Measurements from ENCODE around the gene CTNNBIP1. TPM values are rescaled to one million over a fixed set of nuclear protein-coding genes. Genes with fewer than 3 reads are reported as not detected.
A peak's percentile ranks its signal among the peaks of the same experiment; 100 is the strongest.

Gene CTNNBIP1
- total and polyA plus RNA-seq, 8 donors, result 9.4 to 27.3 (median 19.1) TPM

DNA sequence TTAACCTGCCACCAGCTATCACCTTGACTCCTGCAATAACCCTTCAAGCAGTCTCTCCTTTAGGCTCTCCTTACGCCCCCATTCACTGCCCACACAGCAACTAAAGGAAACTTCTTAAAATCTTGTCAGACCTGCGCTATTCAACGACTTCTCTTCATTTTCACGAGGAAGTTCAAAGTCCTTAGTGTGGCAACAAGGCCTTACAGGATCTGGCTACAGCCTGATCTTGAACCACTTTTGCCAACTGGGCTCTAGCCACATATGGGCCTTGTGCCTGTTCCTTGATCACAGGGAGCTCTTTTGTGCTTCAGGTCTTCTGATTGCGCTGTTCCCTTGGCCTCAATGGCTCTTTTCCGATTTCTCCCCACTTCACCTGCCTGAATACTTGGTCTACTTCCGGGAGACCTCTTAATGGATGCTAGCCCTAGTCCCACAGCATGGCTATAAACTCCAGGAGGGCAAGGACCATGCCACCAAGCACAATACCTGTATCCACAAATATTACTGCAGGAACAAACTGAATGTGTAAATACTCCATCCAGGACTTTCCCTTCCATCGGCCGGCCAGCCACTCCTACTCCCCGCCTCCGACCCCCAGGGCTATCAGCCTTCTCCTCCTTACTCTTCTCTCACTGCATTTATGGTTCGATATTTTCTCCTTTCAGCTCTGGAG is 2.3 kb upstream of the CTNNBIP1 start:
- intact Hi-C loops (cut with DNase I), result no loop called here
- H3K27me3 ChIP-seq, result no peaks in the 10 kb centered on the region
- H3K27ac ChIP-seq, result no peak overlapping the region
- peaks cover 4 to 24% (median 14%) of the 10 kb centered on the region in 3 donors for H3K4me1 ChIP-seq
- no peak for FAIRE-seq
- WGBS, 2 donors, result 77 to 78% methylated on average over 12 of the region's 12 CpGs
- H3K36me3 ChIP-seq, result no peaks in the 10 kb centered on the region
- DNase-seq, result no peak
- H3K9me3 ChIP-seq, result no peaks in the 10 kb centered on the region
- H3K4me3 ChIP-seq, result no peak overlapping the region
- TF ChIP-seq, protein P1, sequence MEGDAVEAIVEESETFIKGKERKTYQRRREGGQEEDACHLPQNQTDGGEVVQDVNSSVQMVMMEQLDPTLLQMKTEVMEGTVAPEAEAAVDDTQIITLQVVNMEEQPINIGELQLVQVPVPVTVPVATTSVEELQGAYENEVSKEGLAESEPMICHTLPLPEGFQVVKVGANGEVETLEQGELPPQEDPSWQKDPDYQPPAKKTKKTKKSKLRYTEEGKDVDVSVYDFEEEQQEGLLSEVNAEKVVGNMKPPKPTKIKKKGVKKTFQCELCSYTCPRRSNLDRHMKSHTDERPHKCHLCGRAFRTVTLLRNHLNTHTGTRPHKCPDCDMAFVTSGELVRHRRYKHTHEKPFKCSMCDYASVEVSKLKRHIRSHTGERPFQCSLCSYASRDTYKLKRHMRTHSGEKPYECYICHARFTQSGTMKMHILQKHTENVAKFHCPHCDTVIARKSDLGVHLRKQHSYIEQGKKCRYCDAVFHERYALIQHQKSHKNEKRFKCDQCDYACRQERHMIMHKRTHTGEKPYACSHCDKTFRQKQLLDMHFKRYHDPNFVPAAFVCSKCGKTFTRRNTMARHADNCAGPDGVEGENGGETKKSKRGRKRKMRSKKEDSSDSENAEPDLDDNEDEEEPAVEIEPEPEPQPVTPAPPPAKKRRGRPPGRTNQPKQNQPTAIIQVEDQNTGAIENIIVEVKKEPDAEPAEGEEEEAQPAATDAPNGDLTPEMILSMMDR (IDR thresholded peaks at IDR 0.05), result no peak
- no peak for ATAC-seq

DNA sequence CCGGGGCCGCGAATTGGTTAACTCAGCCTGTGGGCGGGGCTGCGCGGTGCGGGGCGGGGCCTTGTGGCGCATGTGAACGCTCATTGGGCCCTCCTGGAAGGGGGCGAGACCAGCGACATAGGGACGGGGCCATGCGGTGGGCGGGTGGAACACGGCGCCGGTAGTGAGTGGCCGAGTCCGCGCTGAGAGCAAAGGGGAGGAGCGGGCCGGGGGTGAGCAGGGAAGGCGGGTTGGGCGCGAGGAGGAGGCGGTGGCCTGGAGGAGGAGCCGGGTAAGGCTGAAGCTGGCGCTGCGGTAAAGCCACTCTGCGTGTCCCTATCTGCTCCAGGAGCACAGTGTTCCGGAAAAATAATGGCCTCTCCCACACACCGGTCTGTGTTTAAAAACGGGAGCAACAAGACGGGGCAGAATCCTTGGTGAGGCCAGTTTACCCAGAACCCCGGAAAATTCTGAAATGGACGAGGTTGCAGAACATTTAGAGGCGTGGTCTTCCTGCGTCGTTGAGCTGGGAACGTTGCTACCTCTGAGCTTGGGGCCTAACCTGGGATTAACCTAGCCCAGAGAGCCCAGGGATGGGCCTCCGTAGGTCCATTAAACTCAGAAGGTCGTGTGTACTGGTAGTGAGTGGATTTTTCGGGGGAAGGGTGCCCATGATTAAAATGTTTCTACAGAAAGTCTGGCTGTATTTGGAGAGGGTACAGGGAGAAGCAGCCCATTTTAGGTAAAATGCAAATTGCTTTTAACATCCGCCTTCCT is 532 bp upstream of the CTNNBIP1 start:
- H3K4me3 ChIP-seq, result peak overlapping the region; percentile 2 to 51 (median 40)
- peak overlapping the region; percentile 76 to 93 (median 81) for H3K27ac ChIP-seq
- no peaks in the 10 kb centered on the region for H3K36me3 ChIP-seq
- H3K4me1 ChIP-seq, result peaks cover 4 to 24% (median 14%) of the 10 kb centered on the region in 3 donors
- intact Hi-C loops (cut with DNase I), result no loop called here
- peak; percentile 100 for DNase-seq
- peak; percentile 93 to 97 (median 94) for ATAC-seq
- 1% methylated on average over 38 to 45 of the region's 45 CpGs for WGBS, 2 donors
- H3K9me3 ChIP-seq, result no peaks in the 10 kb centered on the region
- TF ChIP-seq, protein P1 (IDR thresholded peaks at IDR 0.05), result no peak
- FAIRE-seq, result peak; percentile 20
- H3K27me3 ChIP-seq, result no peaks in the 10 kb centered on the region

DNA sequence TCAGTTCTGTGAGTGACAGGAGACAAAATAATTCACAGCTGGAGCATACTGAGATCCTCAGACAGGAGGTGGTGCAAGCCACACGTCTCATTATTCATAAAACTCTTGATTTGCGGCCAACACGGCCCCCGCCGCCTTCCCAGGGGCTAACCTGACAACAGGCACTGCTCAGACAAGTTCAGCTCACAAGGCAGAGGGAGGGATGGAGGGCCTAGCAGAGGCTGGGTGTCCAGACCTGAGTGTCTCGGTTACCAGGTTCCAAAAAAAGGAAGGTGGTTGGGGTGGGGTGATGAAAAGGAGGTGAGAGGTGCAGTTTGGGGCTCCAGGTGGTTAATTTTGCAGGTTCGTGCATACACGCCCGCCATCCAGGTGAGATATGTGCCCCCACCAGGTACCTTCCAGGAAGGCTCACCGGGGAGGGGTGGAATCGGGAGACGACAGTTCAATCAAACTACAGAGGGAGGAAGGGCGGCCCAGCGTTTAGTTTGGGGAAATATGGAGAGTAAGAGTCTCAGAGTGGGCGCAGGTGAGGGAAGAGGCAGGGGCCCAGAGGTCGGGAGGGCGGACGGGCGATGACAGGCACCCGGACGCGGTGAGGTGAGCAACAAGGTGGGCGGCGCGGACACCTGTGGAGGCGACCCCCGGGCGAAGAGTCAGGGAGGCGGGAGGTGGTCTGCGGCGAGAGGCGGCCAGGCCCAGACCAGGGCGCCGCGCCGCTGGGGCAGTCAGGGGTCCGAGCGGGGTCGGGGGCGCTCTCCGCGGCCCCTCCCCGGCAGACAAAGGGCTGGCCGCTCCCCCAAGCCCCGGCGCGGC is 629 bp downstream of the CTNNBIP1 start:
- intact Hi-C loops (cut with DNase I), result no loop called here
- Histone ChIP-seq H3K9me3 (no peaks in the 10 kb centered on the region), H3K4me1 (peaks cover 4 to 18% (median 7%) of the 10 kb centered on the region in 3 donors), H3K36me3 (no peaks in the 10 kb centered on the region), H3K4me3 (peak overlapping the region; percentile 49 to 88 (median 70)), H3K27ac (peak overlapping the region; percentile 54 to 69 (median 56)), H3K27me3 (no peaks in the 10 kb centered on the region)
- peak in 5 of 6 donors; percentile 34 to 83 (median 51) for DNase-seq
- FAIRE-seq, result no peak
- TF ChIP-seq, protein P1 (IDR thresholded peaks at IDR 0.05), result no peak
- WGBS, 2 donors, result 0 to 2% methylated on average over 27 to 47 of the region's 47 CpGs
- ATAC-seq, result no peak

DNA sequence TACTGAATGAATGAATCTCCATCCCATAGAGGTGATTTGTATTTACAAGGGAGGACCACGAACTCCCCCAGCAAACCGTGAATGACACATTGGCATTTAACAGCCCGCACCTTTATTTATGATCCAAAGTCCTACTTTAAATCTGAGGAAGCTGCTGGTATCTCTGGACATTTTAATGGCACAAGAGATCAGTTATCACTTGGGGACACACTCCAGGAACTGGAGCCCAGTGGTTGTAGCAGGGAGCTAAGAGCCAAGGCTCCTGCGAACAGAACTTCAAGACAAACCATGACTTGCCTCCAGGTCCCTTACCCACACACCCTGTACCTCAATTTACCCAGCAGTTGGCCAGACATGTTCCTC is 1.2 kb downstream of the CTNNBIP1 start:
- peaks cover 4 to 14% (median 4%) of the 10 kb centered on the region in 3 donors for H3K4me1 ChIP-seq
- no peaks in the 10 kb centered on the region for H3K9me3 ChIP-seq
- peak overlapping the region in 3 of 4 donors; percentile 63 to 88 (median 77) for H3K4me3 ChIP-seq
- no peak for FAIRE-seq
- ATAC-seq, result no peak
- DNase-seq, result no peak
- H3K27me3 ChIP-seq, result no peaks in the 10 kb centered on the region
- no peaks in the 10 kb centered on the region for H3K36me3 ChIP-seq
- intact Hi-C loops (cut with DNase I), result no loop called here
- H3K27ac ChIP-seq, result peak overlapping the region in 2 of 4 donors; percentile 57 to 69
- TF ChIP-seq, protein P1 (IDR thresholded peaks at IDR 0.05), result no peak
- 23 to 24% methylated on average over 4 of the region's 4 CpGs for WGBS, 2 donors
